Uterus (tissue), 4 donors: ENCODE data around the gene ERN2. TPM values are rescaled to one million over a fixed set of nuclear protein-coding genes. Genes with fewer than 3 reads are reported as not detected.

Experiments used
- total RNA-seq, 4 donors: library from RNA; depleted of rRNA in 3 of 4; stranded (reverse); fragments of >200 nt in 3 of 4; gene quantifications; one replicate each; pipeline versions ENCODE4 v1.1.0 to v1.2.4, GENCODE V29; 2014 to 2023
- donor health status: DM: yes; HTN: yes; CAD: no.

The ERN2 gene
- total RNA-seq, 4 donors from 2014 or later: 0.14 to 0.59 (median 0.26) TPM; not detected in 1

Other genes starting within 250 kb of the ERN2 start
- gene GGA2, start 202.7 kb downstream of the ERN2 start, total RNA-seq: 10 to 100 TPM; 54.8 to 96.0 (median 72.7) TPM
- 10 to 100 TPM; 18.0 to 81.8 (median 39.5) TPM for gene EARS2, start 155.9 kb downstream of the ERN2 start, total RNA-seq
- gene UBFD1, start 155.5 kb downstream of the ERN2 start, total RNA-seq: 100 to 1,000 TPM in 1 of 4 donors, 10 to 100 TPM in 3; 26.5 to 142 (median 67.0) TPM
- 100 to 1,000 TPM in 1 of 4 donors, 10 to 100 TPM in 3; 48.0 to 161 (median 59.0) TPM for gene NDUFAB1, start 116.9 kb downstream of the ERN2 start, total RNA-seq
- 10 to 100 TPM in 2 of 4 donors, 1 to 10 TPM in 2; 1.5 to 11.3 (median 6.5) TPM for gene PALB2, start 71.9 kb downstream of the ERN2 start, total RNA-seq
- 10 to 100 TPM in 3 of 4 donors, 1 to 10 TPM in 1; 5.6 to 67.2 (median 27.9) TPM for gene DCTN5, start 71.8 kb downstream of the ERN2 start, total RNA-seq
- 10 to 100 TPM in 1 of 4 donors, 1 to 10 TPM in 2, not detected in 1; 3.4 to 10.7 (median 4.4) TPM for gene PLK1, start 34.3 kb downstream of the ERN2 start, total RNA-seq
- under 1 TPM in 1 of 4 donors, not detected in 3; 0.35 TPM for gene CHP2, start 41.8 kb upstream of the ERN2 start, total RNA-seq
- 1 to 10 TPM in 3 of 4 donors, under 1 TPM in 1; 0.29 to 9.5 (median 2.9) TPM for gene PRKCB, start 122.8 kb upstream of the ERN2 start, total RNA-seq